ENCODE data around the gene C20orf204. TPM values are rescaled to one million over a fixed set of nuclear protein-coding genes. Genes with fewer than 3 reads are reported as not detected.

C20orf204 gene
- total and polyA plus RNA-seq, 4 donors: 0.07 to 0.59 (median 0.12) TPM

DNA sequence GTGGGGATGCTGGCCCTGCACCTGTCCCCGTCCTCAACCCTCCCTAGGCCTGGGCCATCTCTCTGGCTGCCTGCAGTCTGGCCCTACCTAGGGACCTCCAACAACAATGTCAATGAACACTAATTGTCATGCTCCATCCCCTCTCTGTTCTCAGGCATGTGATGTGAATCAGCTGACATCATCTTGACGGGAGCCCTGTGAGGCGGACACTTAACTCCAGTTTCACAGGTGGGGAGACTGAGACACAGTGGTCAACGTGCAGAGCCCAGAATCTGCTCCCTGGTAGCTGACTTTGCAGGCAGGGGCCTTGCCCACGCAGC, 26.3 kb downstream of the C20orf204 start:
- Histone ChIP-seq H3K9me3 (ENCODE audit: control insufficient read depth in 4 of 4, low read length in 3 of 4) (no peaks in the 10 kb centered on the region), H3K36me3 (ENCODE audit: control insufficient read depth in 4 of 4, insufficient read depth in 3 of 4, low read depth in 1 of 4, low read length in 3 of 4) (no peaks in the 10 kb centered on the region), H3K4me3 (ENCODE audit: low read depth in 1 of 3, low read length in 3 of 3) (peak overlapping the region in 2 of 3 donors; percentile 83 to 89), H3K9ac (ENCODE audit: low read depth in 1 of 2, low read length in 2 of 2) (no peak overlapping the region), H3K27ac (ENCODE audit: low read depth in 1 of 2, low read length in 2 of 2) (no peak overlapping the region), H3K27me3 (ENCODE audit: control insufficient read depth in 4 of 4, insufficient read depth in 4 of 4, low read length in 3 of 4) (no peaks in the 10 kb centered on the region), H3K4me1 (ENCODE audit: control insufficient read depth in 4 of 4, insufficient read depth in 4 of 4, low read length in 3 of 4) (peaks cover 27 to 62% (median 53%) of the 10 kb centered on the region in 4 donors)
- DNase-seq (ENCODE audit: low spot score): no peak
- TF ChIP-seq, protein P1, sequence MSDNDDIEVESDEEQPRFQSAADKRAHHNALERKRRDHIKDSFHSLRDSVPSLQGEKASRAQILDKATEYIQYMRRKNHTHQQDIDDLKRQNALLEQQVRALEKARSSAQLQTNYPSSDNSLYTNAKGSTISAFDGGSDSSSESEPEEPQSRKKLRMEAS (IDR thresholded peaks at IDR 0.05): no peak
- TF ChIP-seq, protein P2, sequence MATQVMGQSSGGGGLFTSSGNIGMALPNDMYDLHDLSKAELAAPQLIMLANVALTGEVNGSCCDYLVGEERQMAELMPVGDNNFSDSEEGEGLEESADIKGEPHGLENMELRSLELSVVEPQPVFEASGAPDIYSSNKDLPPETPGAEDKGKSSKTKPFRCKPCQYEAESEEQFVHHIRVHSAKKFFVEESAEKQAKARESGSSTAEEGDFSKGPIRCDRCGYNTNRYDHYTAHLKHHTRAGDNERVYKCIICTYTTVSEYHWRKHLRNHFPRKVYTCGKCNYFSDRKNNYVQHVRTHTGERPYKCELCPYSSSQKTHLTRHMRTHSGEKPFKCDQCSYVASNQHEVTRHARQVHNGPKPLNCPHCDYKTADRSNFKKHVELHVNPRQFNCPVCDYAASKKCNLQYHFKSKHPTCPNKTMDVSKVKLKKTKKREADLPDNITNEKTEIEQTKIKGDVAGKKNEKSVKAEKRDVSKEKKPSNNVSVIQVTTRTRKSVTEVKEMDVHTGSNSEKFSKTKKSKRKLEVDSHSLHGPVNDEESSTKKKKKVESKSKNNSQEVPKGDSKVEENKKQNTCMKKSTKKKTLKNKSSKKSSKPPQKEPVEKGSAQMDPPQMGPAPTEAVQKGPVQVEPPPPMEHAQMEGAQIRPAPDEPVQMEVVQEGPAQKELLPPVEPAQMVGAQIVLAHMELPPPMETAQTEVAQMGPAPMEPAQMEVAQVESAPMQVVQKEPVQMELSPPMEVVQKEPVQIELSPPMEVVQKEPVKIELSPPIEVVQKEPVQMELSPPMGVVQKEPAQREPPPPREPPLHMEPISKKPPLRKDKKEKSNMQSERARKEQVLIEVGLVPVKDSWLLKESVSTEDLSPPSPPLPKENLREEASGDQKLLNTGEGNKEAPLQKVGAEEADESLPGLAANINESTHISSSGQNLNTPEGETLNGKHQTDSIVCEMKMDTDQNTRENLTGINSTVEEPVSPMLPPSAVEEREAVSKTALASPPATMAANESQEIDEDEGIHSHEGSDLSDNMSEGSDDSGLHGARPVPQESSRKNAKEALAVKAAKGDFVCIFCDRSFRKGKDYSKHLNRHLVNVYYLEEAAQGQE (IDR thresholded peaks at IDR 0.05): no peak
- TF ChIP-seq, protein P3, sequence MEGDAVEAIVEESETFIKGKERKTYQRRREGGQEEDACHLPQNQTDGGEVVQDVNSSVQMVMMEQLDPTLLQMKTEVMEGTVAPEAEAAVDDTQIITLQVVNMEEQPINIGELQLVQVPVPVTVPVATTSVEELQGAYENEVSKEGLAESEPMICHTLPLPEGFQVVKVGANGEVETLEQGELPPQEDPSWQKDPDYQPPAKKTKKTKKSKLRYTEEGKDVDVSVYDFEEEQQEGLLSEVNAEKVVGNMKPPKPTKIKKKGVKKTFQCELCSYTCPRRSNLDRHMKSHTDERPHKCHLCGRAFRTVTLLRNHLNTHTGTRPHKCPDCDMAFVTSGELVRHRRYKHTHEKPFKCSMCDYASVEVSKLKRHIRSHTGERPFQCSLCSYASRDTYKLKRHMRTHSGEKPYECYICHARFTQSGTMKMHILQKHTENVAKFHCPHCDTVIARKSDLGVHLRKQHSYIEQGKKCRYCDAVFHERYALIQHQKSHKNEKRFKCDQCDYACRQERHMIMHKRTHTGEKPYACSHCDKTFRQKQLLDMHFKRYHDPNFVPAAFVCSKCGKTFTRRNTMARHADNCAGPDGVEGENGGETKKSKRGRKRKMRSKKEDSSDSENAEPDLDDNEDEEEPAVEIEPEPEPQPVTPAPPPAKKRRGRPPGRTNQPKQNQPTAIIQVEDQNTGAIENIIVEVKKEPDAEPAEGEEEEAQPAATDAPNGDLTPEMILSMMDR (IDR thresholded peaks at IDR 0.05; ENCODE audit: low read depth, low read length, missing input control): no peak
- TF ChIP-seq, protein P4, sequence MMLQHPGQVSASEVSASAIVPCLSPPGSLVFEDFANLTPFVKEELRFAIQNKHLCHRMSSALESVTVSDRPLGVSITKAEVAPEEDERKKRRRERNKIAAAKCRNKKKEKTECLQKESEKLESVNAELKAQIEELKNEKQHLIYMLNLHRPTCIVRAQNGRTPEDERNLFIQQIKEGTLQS (IDR thresholded peaks at IDR 0.05): no peak
- TF ChIP-seq HNF4A (conservative IDR thresholded peaks at IDR 0.05): no peak
- TF ChIP-seq SP1 (IDR thresholded peaks at IDR 0.05): no peak
- TF ChIP-seq RAD21 (IDR thresholded peaks at IDR 0.05): no peak
- TF ChIP-seq YY1 (IDR thresholded peaks at IDR 0.05): no peak
- no peak for TF ChIP-seq RXRA (IDR thresholded peaks at IDR 0.05)
- TF ChIP-seq HNF4G (IDR thresholded peaks at IDR 0.05): no peak
- TF ChIP-seq NR2F2 (IDR thresholded peaks at IDR 0.05): no peak
- TF ChIP-seq EGR1 (IDR thresholded peaks at IDR 0.05; ENCODE audit: low read depth in 2 of 2): no peak
- TF ChIP-seq GABPA (IDR thresholded peaks at IDR 0.05 in 1 of 2, conservative IDR thresholded peaks at IDR 0.05 in 1 of 2): no peak
- TF ChIP-seq, protein P5, sequence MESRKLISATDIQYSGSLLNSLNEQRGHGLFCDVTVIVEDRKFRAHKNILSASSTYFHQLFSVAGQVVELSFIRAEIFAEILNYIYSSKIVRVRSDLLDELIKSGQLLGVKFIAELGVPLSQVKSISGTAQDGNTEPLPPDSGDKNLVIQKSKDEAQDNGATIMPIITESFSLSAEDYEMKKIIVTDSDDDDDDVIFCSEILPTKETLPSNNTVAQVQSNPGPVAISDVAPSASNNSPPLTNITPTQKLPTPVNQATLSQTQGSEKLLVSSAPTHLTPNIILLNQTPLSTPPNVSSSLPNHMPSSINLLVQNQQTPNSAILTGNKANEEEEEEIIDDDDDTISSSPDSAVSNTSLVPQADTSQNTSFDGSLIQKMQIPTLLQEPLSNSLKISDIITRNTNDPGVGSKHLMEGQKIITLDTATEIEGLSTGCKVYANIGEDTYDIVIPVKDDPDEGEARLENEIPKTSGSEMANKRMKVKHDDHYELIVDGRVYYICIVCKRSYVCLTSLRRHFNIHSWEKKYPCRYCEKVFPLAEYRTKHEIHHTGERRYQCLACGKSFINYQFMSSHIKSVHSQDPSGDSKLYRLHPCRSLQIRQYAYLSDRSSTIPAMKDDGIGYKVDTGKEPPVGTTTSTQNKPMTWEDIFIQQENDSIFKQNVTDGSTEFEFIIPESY (IDR thresholded peaks at IDR 0.05): no peak
- no peak for TF ChIP-seq TAF1 (conservative IDR thresholded peaks at IDR 0.05)
- TF ChIP-seq JUND (IDR thresholded peaks at IDR 0.05): no peak
- no peak for TF ChIP-seq FOXA1 (IDR thresholded peaks at IDR 0.05)
- 71% methylated on average over 5 of the region's 5 CpGs for WGBS
